ENCODE results near the gene BIN2. TPM values are rescaled to one million over a fixed set of nuclear protein-coding genes. Genes with fewer than 3 reads are reported as not detected.

Gene BIN2
- not detected in 2 replicates for total RNA-seq

GRCh38 chr12:51323966-51324895, at the start of gene BIN2:
TSS of gene BIN2 (minus strand) at chr12:51324174. CDS start at chr12:51324102, 72 bp downstream.

GRCh38 chr12:51346581-51346980, 22.6 kb upstream of the BIN2 start, which contains the start of gene CELA1:
TSS of gene CELA1 (minus strand) at chr12:51346679. CDS start at chr12:51346638, 41 bp downstream.

GRCh38 chr12:51270067-51270950, 53.7 kb downstream of the BIN2 start, which contains the start of gene SMAGP:
TSS of gene SMAGP (minus strand) at chr12:51270415. CDS start at chr12:51269278, 1,137 bp downstream.

GRCh38 chr12:51238510-51239334, 85.3 kb downstream of the BIN2 start, which contains the start of gene DAZAP2:
TSS of gene DAZAP2 (plus strand) at chr12:51238826. CDS start at chr12:51238908, 82 bp downstream.

Other genes with a start within 250 kb of the BIN2 start
- gene CSRNP2, start 240.6 kb downstream of the BIN2 start, total RNA-seq = 9.5 and 10.4 TPM in 2 replicates
- gene TFCP2, start 151.0 kb downstream of the BIN2 start, total RNA-seq = 6.4 and 7.7 TPM in 2 replicates
- gene POU6F1, start 106.1 kb downstream of the BIN2 start, total RNA-seq = 1.6 and 2.6 TPM in 2 replicates
- gene DAZAP2, start 85.3 kb downstream of the BIN2 start, total RNA-seq = 43.8 and 44.4 TPM in 2 replicates
- 6.0 and 8.2 TPM in 2 replicates for gene SMAGP, start 53.8 kb downstream of the BIN2 start, total RNA-seq
- not detected in 2 replicates for gene CELA1, start 22.5 kb upstream of the BIN2 start, total RNA-seq
- gene GALNT6, start 67.2 kb upstream of the BIN2 start, total RNA-seq = 18.2 and 71.2 TPM in 2 replicates
- 3.0 and 7.6 TPM in 2 replicates for gene SLC4A8, start 100.7 kb upstream of the BIN2 start, total RNA-seq